ENCODE measurements around the gene CDKAL1.

CDKAL1 gene

GRCh38 chr6:20833881-20834515, 299.7 kb downstream of the CDKAL1 start:
- Histone ChIP-seq H3K27ac (ENCODE audit: low read length) (no peak overlapping the region), H3F3A (ENCODE audit: insufficient read depth, low read length) (no peaks in the 10 kb centered on the region), H2AFZ (ENCODE audit: low read length) (no peak overlapping the region), H3K4me3 (ENCODE audit: low read length) (no peak overlapping the region), H3K9me3 (replicated peaks; ENCODE audit: insufficient read depth, low read length) (no peaks in the 10 kb centered on the region), H3K4me2 (ENCODE audit: low read depth, low read length) (no peak overlapping the region), H3K36me3 (replicated peaks; ENCODE audit: insufficient read depth, low read length) (no peaks in the 10 kb centered on the region), H3K4me1 (ENCODE audit: low read length) (no peaks in the 10 kb centered on the region), H4K20me1 (ENCODE audit: insufficient read depth, low read length) (no peaks in the 10 kb centered on the region), H3K79me2 (ENCODE audit: low read length) (no peaks in the 10 kb centered on the region), H3K27me3 (replicated peaks; ENCODE audit: insufficient read depth, low read length) (no peaks in the 10 kb centered on the region), H3K9ac (ENCODE audit: low read length) (no peak overlapping the region), H3K9me2 (replicated peaks; ENCODE audit: insufficient read depth, low read length) (no peaks in the 10 kb centered on the region)
- no peak for DNase-seq
- no peak for TF ChIP-seq EZH2phosphoT487 (IDR thresholded peaks at IDR 0.05; ENCODE audit: low read length)
- TF ChIP-seq EZH2 (optimal IDR thresholded peaks at IDR 0.05; ENCODE audit: low read depth, low read length): no peak
- no peak for TF ChIP-seq CTCF (IDR thresholded peaks at IDR 0.05; ENCODE audit: low read length)

- no peak overlapping the region for H3K4me2 ChIP-seq (ENCODE audit: low read depth, low read length)
- no peaks in the 10 kb centered on the region for H3K9me2 ChIP-seq (replicated peaks; ENCODE audit: insufficient read depth, low read length)
- H4K20me1 ChIP-seq (ENCODE audit: insufficient read depth, low read length): no peaks in the 10 kb centered on the region
- H3K36me3 ChIP-seq (replicated peaks; ENCODE audit: insufficient read depth, low read length): no peaks in the 10 kb centered on the region
- DNase-seq: no peak
- no peaks in the 10 kb centered on the region for H3K4me1 ChIP-seq (ENCODE audit: low read length)
- H3F3A ChIP-seq (ENCODE audit: insufficient read depth, low read length): no peaks in the 10 kb centered on the region
- H3K27ac ChIP-seq (ENCODE audit: low read length): no peak overlapping the region
- no peaks in the 10 kb centered on the region for H3K79me2 ChIP-seq (ENCODE audit: low read length)
- no peaks in the 10 kb centered on the region for H3K27me3 ChIP-seq (replicated peaks; ENCODE audit: insufficient read depth, low read length)
- no peak overlapping the region for H2AFZ ChIP-seq (ENCODE audit: low read length)
- no peak overlapping the region for H3K9ac ChIP-seq (ENCODE audit: low read length)
- no peaks in the 10 kb centered on the region for H3K9me3 ChIP-seq (replicated peaks; ENCODE audit: insufficient read depth, low read length)
- H3K4me3 ChIP-seq (ENCODE audit: low read length): no peak overlapping the region
- TF ChIP-seq CTCF (IDR thresholded peaks at IDR 0.05; ENCODE audit: low read length): no peak
- TF ChIP-seq EZH2phosphoT487 (IDR thresholded peaks at IDR 0.05; ENCODE audit: low read length): no peak
- TF ChIP-seq EZH2 (optimal IDR thresholded peaks at IDR 0.05; ENCODE audit: low read depth, low read length): no peak
These were observed 301.2 kb downstream of the CDKAL1 start for GRCh38 chr6:20835315-20836010.

- Histone ChIP-seq H4K20me1 (ENCODE audit: insufficient read depth, low read length) (no peaks in the 10 kb centered on the region), H3K9ac (ENCODE audit: low read length) (no peak overlapping the region), H3K4me2 (ENCODE audit: low read depth, low read length) (no peak overlapping the region), H3K4me1 (ENCODE audit: low read length) (no peaks in the 10 kb centered on the region), H3K27me3 (replicated peaks; ENCODE audit: insufficient read depth, low read length) (no peaks in the 10 kb centered on the region), H3K36me3 (replicated peaks; ENCODE audit: insufficient read depth, low read length) (no peaks in the 10 kb centered on the region), H3K79me2 (ENCODE audit: low read length) (no peaks in the 10 kb centered on the region), H2AFZ (ENCODE audit: low read length) (no peak overlapping the region), H3K9me3 (replicated peaks; ENCODE audit: insufficient read depth, low read length) (no peaks in the 10 kb centered on the region), H3K4me3 (ENCODE audit: low read length) (no peak overlapping the region), H3F3A (ENCODE audit: insufficient read depth, low read length) (no peaks in the 10 kb centered on the region), H3K27ac (ENCODE audit: low read length) (no peak overlapping the region), H3K9me2 (replicated peaks; ENCODE audit: insufficient read depth, low read length) (no peaks in the 10 kb centered on the region)
- no peak for DNase-seq
- TF ChIP-seq EZH2phosphoT487 (IDR thresholded peaks at IDR 0.05; ENCODE audit: low read length): no peak
- TF ChIP-seq CTCF (IDR thresholded peaks at IDR 0.05; ENCODE audit: low read length): no peak
- no peak for TF ChIP-seq EZH2 (optimal IDR thresholded peaks at IDR 0.05; ENCODE audit: low read depth, low read length)
These were observed 302.9 kb downstream of the CDKAL1 start for GRCh38 chr6:20837189-20837588.
